ENCODE data around the gene F7.

DNA sequence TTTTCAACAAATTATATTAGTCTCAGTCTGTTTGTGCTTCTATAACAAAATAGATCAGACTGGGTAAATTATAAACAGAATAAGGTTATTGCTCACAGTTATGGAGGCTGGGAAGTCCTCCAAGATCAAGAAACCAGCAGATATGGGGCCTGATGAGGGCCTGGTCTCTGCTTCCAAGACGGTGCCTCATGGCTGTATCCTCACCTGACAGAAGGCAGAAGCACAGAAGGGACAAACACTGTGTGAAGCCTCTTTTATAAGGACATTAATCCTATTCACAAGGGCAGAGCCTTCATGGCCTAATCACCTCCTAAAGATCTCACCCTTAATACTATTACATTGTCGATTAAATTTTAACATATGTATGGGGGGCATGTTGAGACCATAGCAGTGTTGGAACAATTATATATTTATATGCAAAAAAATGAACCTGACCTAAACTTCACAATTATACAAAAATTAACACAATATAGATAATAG lies 29.7 kb downstream of the F7 start:
- TF ChIP-seq, protein P1, sequence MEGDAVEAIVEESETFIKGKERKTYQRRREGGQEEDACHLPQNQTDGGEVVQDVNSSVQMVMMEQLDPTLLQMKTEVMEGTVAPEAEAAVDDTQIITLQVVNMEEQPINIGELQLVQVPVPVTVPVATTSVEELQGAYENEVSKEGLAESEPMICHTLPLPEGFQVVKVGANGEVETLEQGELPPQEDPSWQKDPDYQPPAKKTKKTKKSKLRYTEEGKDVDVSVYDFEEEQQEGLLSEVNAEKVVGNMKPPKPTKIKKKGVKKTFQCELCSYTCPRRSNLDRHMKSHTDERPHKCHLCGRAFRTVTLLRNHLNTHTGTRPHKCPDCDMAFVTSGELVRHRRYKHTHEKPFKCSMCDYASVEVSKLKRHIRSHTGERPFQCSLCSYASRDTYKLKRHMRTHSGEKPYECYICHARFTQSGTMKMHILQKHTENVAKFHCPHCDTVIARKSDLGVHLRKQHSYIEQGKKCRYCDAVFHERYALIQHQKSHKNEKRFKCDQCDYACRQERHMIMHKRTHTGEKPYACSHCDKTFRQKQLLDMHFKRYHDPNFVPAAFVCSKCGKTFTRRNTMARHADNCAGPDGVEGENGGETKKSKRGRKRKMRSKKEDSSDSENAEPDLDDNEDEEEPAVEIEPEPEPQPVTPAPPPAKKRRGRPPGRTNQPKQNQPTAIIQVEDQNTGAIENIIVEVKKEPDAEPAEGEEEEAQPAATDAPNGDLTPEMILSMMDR (conservative IDR thresholded peaks at IDR 0.05; ENCODE audit: low read depth, low read length): no peak
- TF ChIP-seq EZH2 (IDR thresholded peaks at IDR 0.05; ENCODE audit: low read length, unreplicated experiment): no peak
- TF ChIP-seq EZH2phosphoT487 (IDR thresholded peaks at IDR 0.05; ENCODE audit: borderline replicate concordance, low read length): no peak

All from PC-3 (cell line).